IPS DF 6.9 (cell line): ENCODE data around the gene MATN4.
A peak's percentile ranks its signal among the peaks of the same experiment; 100 is the strongest.

Experiments used
- DNase-seq: peaks from one replicate; pipeline ENCODE4 v3.0.0-alpha.2; 2013; ENCODE audit warnings: low read depth, low spot score
- H3K27ac ChIP-seq: one replicate; pipeline ENCODE4 v1.5.1; 2013; ENCODE audit warnings: low read length, control low read depth
- H3K27me3 ChIP-seq: 2 replicates; pipeline ENCODE4 v1.6.1; 2013; ENCODE audit warnings: mild to moderate bottlenecking, low read length; ENCODE audit not compliant: control insufficient read depth, insufficient read depth
- H3K36me3 ChIP-seq: 2 replicates; pipeline ENCODE4 v1.6.1; 2013; ENCODE audit warnings: low read length; ENCODE audit not compliant: control insufficient read depth, insufficient read depth
- H3K4me1 ChIP-seq: 2 replicates; pipeline ENCODE4 v1.6.1; 2013; ENCODE audit warnings: low read length; ENCODE audit not compliant: control insufficient read depth, insufficient read depth
- H3K4me3 ChIP-seq: 2 replicates; pipeline ENCODE4 v1.5.1; 2013; ENCODE audit warnings: mild to moderate bottlenecking, low read length
- H3K9me3 ChIP-seq: 2 replicates; pipeline ENCODE4 v1.6.1; 2013; ENCODE audit warnings: low read length, inconsistent platforms; ENCODE audit not compliant: control insufficient read depth, insufficient read depth
- WGBS: extraction: QIAGEN DNeasy Blood & Tissue Kit; methylation state at CpG from one replicate; pipeline ENCODE4 v1.1.7; 2013; ENCODE audit warnings: mixed read lengths, missing lambda C conversion rate; ENCODE audit not compliant: insufficient read length, insufficient coverage; 5-methylcytosine and 5-hydroxymethylcytosine counted together

The MATN4 gene

GRCh38 chr20:45301824-45302271 is 6.3 kb downstream of the MATN4 start:
- no CpG with 5 or more reads among the region's 5 CpGs for WGBS

DNA sequence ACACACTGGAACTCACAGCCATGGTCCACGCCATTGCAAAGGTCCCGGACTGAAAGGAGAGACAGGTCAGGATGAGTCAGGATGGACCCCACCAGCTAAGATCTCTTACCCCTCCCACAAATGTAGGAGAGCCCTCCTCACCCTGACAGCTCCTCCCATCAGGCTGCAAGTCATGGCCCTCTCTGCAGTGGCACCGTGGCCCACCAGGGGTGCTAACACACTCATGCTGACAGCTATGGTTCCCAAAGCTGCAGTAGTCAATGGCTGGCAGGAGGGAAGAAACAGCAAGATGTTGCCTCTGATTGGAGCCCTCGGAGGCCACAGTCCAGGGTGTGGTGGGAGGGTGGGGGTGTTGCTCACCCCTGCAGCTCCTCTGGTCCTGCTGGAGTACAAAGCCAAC is 7.1 kb downstream of the MATN4 start:
- Histone ChIP-seq H3K4me1 (0 out of 2 replicates have a peak, but pooled peaks cover 2% of the 10 kb centered on the region), H3K27me3 (no peaks in the 10 kb centered on the region), H3K9me3 (no peaks in the 10 kb centered on the region), H3K4me3 (no peak overlapping the region), H3K36me3 (no peaks in the 10 kb centered on the region), H3K27ac (no peak overlapping the region)
- WGBS = no CpG with 5 or more reads among the region's 4 CpGs
- DNase-seq = no peak

More at GRCh38 chr20:45301824-45302271, 6.3 kb downstream of the MATN4 start:
- peaks cover 2% of the 10 kb centered on the region; the same call in 1 of the 2 replicates for H3K36me3 ChIP-seq
- no peaks in the 10 kb centered on the region for H3K9me3 ChIP-seq
- peaks cover 3% of the 10 kb centered on the region for H3K4me1 ChIP-seq
- no peak overlapping the region for H3K4me3 ChIP-seq
- no peak for DNase-seq
- H3K27ac ChIP-seq = no peak overlapping the region
- H3K27me3 ChIP-seq = no peaks in the 10 kb centered on the region

- H3K27ac ChIP-seq = no peak overlapping the region
- no peak for DNase-seq
- no peaks in the 10 kb centered on the region for H3K9me3 ChIP-seq
- H3K4me3 ChIP-seq = no peak overlapping the region
- no peaks in the 10 kb centered on the region for H3K27me3 ChIP-seq
- no peaks in the 10 kb centered on the region for H3K36me3 ChIP-seq
- no CpG with 5 or more reads among the region's 6 CpGs for WGBS
- 0 out of 2 replicates have a peak, but pooled peaks cover 2% of the 10 kb centered on the region for H3K4me1 ChIP-seq
Measured at GRCh38 chr20:45299786-45300185, 8.3 kb downstream of the MATN4 start.

DNA sequence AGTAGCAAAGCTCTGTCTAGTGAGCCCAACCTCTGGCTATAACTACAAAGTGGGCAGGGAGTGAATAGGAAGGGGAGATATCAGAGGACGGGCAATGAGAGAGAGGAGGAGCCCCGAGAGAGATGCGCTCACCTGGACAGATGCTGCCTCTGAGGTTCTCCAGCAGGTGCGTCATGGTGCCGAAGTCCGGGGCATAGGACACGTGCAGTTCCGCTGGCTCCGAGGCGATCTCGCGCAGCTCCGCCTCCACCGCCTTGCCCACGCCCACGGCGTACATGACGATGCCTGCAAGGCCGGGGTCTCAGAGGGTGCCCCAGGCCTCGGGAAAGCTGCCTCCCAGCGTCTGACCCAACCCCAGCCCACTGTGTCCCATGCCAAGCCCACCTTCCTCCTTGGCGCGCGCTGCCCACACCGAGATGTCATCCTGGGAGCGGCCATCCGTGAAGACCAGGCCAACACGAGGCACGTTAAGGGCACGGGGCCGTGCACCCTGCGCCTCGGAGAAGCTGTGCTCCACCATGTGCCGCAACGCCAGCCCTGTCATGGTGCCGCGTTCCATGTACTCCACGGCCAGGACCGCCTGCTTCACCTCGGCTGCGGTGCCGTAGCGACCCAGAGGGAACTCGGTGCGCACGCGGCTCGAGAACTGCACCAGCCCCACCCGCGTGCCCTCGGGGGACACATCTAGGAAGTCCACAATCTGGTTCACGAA is 10.2 kb downstream of the MATN4 start:
- DNase-seq = no peak
- Histone ChIP-seq H3K36me3 (no peaks in the 10 kb centered on the region), H3K9me3 (no peaks in the 10 kb centered on the region), H3K27me3 (no peaks in the 10 kb centered on the region; the same call in 1 of the 2 replicates), H3K27ac (no peak overlapping the region), H3K4me3 (no peak overlapping the region), H3K4me1 (0 out of 2 replicates have a peak, but pooled peaks cover 2% of the 10 kb centered on the region)
- no CpG with 5 or more reads among the region's 52 CpGs for WGBS

DNA sequence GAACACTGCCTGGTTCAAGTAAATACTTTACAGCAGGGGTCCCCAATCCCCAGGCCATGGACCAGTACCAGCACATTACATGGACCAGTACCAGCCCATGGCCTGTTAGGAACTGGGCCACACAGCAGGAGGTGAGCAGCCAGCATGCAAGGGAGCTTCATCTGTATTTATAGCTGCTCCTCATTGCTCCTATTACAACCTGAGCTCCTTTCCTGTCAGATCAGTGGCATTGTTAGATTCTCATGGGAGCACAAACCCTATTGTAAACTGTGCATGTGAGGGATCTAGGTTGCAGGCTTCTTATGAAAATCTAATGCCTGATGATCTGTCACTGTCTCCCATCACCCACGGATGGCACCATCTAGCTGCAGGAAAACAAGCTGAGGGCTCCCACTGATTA is 13.4 kb downstream of the MATN4 start:
- Histone ChIP-seq H3K4me3 (no peak overlapping the region), H3K4me1 (peaks cover 3% of the 10 kb centered on the region; the same call in 1 of the 2 replicates), H3K9me3 (no peaks in the 10 kb centered on the region), H3K27me3 (peaks cover 3% of the 10 kb centered on the region), H3K36me3 (no peaks in the 10 kb centered on the region), H3K27ac (no peak overlapping the region)
- WGBS = no CpG with 5 or more reads among the region's 1 CpG
- no peak for DNase-seq

DNA sequence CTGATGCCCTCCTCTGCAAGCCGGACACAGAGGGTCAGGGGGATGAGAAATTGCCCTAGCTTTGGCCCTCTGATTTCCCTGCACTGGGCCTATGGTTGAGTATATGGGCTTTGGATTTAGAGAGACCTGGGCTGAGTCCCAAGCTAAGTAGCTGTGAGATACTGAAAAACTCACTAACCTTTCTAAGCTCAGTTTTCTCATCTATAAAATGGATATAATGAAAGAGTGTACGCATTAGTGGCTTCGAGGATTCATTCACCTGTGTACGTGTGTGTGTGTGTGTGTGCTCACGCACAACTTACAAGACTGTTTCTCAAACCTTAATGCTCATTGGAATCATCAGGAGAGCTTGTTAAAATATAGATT is 14.1 kb downstream of the MATN4 start:
- Histone ChIP-seq H3K36me3 (no peaks in the 10 kb centered on the region), H3K9me3 (no peaks in the 10 kb centered on the region), H3K4me3 (no peak overlapping the region), H3K27me3 (peaks cover 3% of the 10 kb centered on the region), H3K4me1 (peaks cover 3% of the 10 kb centered on the region; the same call in 1 of the 2 replicates), H3K27ac (no peak overlapping the region)
- WGBS = no CpG with 5 or more reads among the region's 5 CpGs
- no peak for DNase-seq

GRCh38 chr20:45293041-45294002 is 14.8 kb downstream of the MATN4 start:
- peaks cover 3% of the 10 kb centered on the region; the same call in 1 of the 2 replicates for H3K4me1 ChIP-seq
- H3K27me3 ChIP-seq = peaks cover 3% of the 10 kb centered on the region
- peak overlapping the region; percentile 42; the same call in 1 of the 2 replicates for H3K4me3 ChIP-seq
- no peaks in the 10 kb centered on the region for H3K36me3 ChIP-seq
- no peaks in the 10 kb centered on the region for H3K9me3 ChIP-seq
- WGBS = no CpG with 5 or more reads among the region's 79 CpGs
- no peak overlapping the region for H3K27ac ChIP-seq
- no peak for DNase-seq

DNA sequence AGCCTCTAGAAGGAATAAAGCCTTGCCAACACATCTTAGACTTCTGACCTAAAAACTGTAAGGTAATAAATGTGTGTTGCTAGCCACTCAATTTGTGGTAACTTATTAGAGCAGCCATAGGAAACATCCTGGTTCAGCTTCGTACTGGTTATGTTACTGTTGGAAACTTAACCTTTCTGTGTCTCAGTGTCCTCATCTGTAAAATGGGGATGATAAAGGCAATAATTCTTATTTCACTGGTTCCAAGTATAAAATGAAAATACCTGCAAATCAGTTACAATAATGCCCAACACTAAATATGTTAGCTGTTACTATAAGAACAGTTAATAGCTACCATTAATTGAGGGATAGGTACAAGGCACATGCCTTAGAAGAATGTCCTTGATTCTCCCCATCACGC is 15.8 kb downstream of the MATN4 start:
- WGBS = no CpG with 5 or more reads among the region's 2 CpGs
- Histone ChIP-seq H3K4me1 (peaks cover 3% of the 10 kb centered on the region; the same call in 1 of the 2 replicates), H3K9me3 (no peaks in the 10 kb centered on the region), H3K27me3 (peaks cover 3% of the 10 kb centered on the region), H3K4me3 (no peak overlapping the region), H3K36me3 (no peaks in the 10 kb centered on the region), H3K27ac (no peak overlapping the region)
- DNase-seq = no peak

DNA sequence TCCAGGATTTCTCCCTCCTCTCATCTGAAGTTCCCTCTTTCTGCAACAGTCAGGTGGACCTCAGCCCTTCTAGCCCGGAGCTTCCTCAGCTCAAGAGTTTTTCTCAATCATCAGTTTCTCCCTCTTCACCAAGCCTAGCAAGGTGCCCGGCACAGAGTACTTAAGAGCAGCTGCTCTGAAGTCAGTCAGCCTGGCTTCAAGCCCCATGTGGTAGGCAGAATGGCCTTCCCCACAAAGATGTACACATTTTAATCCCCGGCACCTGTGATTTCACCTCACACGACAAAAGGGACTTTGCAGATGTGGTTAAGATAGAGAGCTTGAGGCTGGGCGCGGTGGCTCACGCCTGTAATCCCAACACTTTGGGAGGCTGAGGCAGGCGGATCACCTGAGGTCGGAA is 16.6 kb downstream of the MATN4 start:
- Histone ChIP-seq H3K36me3 (no peaks in the 10 kb centered on the region), H3K9me3 (no peaks in the 10 kb centered on the region), H3K4me3 (no peak overlapping the region), H3K27me3 (peaks cover 3% of the 10 kb centered on the region), H3K4me1 (peaks cover 3% of the 10 kb centered on the region; the same call in 1 of the 2 replicates), H3K27ac (no peak overlapping the region)
- DNase-seq = no peak
- no CpG with 5 or more reads among the region's 9 CpGs for WGBS

DNA sequence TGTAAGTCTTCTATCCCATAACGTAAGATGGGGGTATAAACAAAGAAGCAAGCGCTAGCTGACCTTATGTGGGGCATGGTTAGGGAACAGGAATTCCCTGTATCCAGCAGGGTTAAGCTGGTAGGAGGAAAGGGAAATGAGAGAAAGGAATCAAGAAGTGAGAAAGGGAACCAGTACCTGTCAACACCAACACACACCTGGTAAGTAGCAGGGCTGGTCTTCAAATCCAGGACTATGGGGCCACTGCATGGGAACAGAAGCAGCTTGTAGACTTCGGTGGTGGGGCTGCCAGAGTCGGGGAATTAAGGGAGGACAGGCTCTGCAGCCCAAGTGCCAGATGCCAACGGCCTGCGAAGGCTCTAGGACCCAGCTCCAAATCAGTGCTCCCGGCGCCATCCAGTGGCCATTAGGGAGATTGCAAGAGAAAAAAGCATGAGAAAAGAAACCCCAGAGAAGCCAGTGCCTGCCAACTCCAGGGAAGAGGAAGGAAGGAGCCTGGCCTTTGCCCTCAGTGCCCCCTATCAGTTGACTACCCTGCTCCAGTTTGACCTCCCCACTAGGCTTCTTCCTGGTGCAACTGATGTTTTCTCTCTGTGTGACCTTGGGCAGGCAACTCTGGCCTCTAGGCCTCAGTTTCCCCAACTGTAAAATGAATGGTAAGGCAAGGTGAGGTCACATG is 17.3 kb downstream of the MATN4 start:
- no CpG with 5 or more reads among the region's 8 CpGs for WGBS
- no peaks in the 10 kb centered on the region for H3K36me3 ChIP-seq
- no peaks in the 10 kb centered on the region for H3K9me3 ChIP-seq
- peaks cover 3% of the 10 kb centered on the region for H3K27me3 ChIP-seq
- peak; percentile 80 for DNase-seq
- peaks cover 3% of the 10 kb centered on the region; the same call in 1 of the 2 replicates for H3K4me1 ChIP-seq
- H3K4me3 ChIP-seq = no peak overlapping the region
- no peak overlapping the region for H3K27ac ChIP-seq
